SK-N-SH (cell line): ENCODE measurements around the gene MOCS2.

Experiments used
- EP300 ChIP-seq, 2 experiments: IDR thresholded peaks; 2 replicates each; pipeline versions ENCODE4 v1.4.0 to v1.6.1; 2012; ENCODE audit warnings: borderline replicate concordance in 1 of 2, low read depth in 1 of 2, low read length in 1 of 2
- EZH2phosphoT487 ChIP-seq: fragments of 200-600 bp; sonication (generic); IDR thresholded peaks from 2 replicates; pipeline ENCODE4 v1.6.1; 2017; ENCODE audit warnings: low read depth, mixed run types, mild to moderate bottlenecking, antibody characterized with exemption, moderate library complexity, borderline replicate concordance
- TF ChIP-seq, protein P1 (sequence below): fragments of 200-600 bp; sonication (generic); IDR thresholded peaks from 2 replicates; pipeline ENCODE4 v1.6.1; 2017; ENCODE audit warnings: antibody characterized with exemption, mild to moderate bottlenecking, moderate library complexity
- TF ChIP-seq, protein P2 (sequence below): IDR thresholded peaks from 2 replicates; pipeline ENCODE4 v1.4.0; 2012; ENCODE audit warnings: low read depth

DNA sequence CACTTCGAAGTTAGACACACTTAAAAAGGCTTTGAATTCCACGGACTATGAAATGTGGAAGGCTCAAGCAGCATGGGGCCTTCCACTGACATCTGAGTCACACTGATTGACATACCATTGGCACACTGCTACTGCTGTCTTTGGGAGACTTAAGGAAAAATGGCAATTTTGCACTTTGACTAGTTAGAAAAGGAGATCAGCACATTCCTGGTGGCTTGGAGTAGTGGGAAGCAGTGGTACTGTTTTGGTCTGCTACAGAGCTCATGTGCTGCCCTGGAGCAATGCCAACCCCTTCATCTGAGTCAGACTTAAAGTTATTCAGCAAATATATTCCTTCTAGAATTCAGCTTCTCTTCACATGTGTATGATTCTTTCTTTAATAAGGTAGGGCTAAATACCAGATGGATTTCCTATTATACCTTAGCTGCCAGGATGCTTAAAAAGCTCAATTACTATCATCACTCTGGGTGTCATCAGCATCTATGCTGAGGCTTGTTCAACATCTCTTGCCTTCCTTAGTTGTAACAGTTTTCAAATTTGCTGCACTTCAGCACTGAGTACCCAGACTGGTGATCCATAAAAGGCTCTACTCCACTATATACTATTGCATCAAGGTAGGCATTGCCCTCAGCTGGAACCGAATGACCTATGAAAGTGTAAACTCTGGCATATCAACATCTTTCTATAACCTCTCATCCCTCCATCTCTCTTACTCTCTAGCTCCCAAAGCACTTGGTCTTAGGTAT, 42.3 kb upstream of the MOCS2 start:
- TF ChIP-seq EP300 (IDR thresholded peaks at IDR 0.05; ENCODE audit: borderline replicate concordance in 1 of 2, low read depth in 1 of 2, low read length in 1 of 2) (no peak), EZH2phosphoT487 (no peak)
- TF ChIP-seq, protein P1, sequence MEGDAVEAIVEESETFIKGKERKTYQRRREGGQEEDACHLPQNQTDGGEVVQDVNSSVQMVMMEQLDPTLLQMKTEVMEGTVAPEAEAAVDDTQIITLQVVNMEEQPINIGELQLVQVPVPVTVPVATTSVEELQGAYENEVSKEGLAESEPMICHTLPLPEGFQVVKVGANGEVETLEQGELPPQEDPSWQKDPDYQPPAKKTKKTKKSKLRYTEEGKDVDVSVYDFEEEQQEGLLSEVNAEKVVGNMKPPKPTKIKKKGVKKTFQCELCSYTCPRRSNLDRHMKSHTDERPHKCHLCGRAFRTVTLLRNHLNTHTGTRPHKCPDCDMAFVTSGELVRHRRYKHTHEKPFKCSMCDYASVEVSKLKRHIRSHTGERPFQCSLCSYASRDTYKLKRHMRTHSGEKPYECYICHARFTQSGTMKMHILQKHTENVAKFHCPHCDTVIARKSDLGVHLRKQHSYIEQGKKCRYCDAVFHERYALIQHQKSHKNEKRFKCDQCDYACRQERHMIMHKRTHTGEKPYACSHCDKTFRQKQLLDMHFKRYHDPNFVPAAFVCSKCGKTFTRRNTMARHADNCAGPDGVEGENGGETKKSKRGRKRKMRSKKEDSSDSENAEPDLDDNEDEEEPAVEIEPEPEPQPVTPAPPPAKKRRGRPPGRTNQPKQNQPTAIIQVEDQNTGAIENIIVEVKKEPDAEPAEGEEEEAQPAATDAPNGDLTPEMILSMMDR = no peak
- TF ChIP-seq, protein P2, sequence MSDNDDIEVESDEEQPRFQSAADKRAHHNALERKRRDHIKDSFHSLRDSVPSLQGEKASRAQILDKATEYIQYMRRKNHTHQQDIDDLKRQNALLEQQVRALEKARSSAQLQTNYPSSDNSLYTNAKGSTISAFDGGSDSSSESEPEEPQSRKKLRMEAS = peak; percentile 68
